Caco-2 (cell line): Measurements from ENCODE around the gene CDC42SE2. TPM values are rescaled to one million over a fixed set of nuclear protein-coding genes. Genes with fewer than 3 reads are reported as not detected.

Experiments used
- BruUV-seq: library from RNA; stranded (reverse); fragments of 400-500 nt; replicated peaks from 2 replicates; lab custom pipeline; 2021; lab: Mats Ljungman, UMichigan
- CTCF ChIA-PET: fragments of 300-600 bp; sonication (Branson Sonifier 250); formaldehyde crosslinking; loops from one replicate; lab custom pipeline; 2022; ENCODE audit warnings: antibody characterized with exemption; lab: Charles Lee
- POLR2A ChIA-PET: fragments of 300-600 bp; sonication (Branson Sonifier 250); formaldehyde crosslinking; loops from one replicate; lab custom pipeline; 2022; ENCODE audit warnings: antibody characterized with exemption; lab: Charles Lee
- DNase-seq, 2 experiments: peaks; one replicate each; pipeline versions ENCODE4 v3.0.0 to v3.0.0-alpha.2; 2020 to 2022
- H3K27me3 ChIP-seq: replicated peaks from 2 replicates; pipeline ENCODE4 v1.6.0; 2011; ENCODE audit warnings: low read length; ENCODE audit not compliant: control insufficient read depth, insufficient read depth
- H3K36me3 ChIP-seq: 2 replicates; pipeline ENCODE4 v1.5.1; 2011; ENCODE audit warnings: low read length; ENCODE audit not compliant: control insufficient read depth, insufficient read depth
- H3K4me1 ChIP-seq: fragments of 250-450 bp; sonication (Bioruptor Pico); 2 replicates; pipeline ENCODE4 v1.5.1; 2020; ENCODE audit warnings: mild to moderate bottlenecking
- H3K4me3 ChIP-seq: 2 replicates; pipeline ENCODE4 v1.5.1; 2011; ENCODE audit warnings: low read depth, mild to moderate bottlenecking, control low read depth, low read length
- H3K9me3 ChIP-seq: fragments of 250-450 bp; sonication (Bioruptor Pico); 2 replicates; pipeline ENCODE4 v1.5.1; 2020; ENCODE audit warnings: mild to moderate bottlenecking, moderate library complexity
- H3K27ac Mint-ChIP-seq: one replicate; pipeline ENCODE4 v1.8.0; 2022; ENCODE audit warnings: mixed read lengths; ENCODE audit not compliant: unreplicated experiment
- H3K27me3 Mint-ChIP-seq: one replicate; pipeline ENCODE4 v1.8.0; 2022; ENCODE audit warnings: mixed read lengths; ENCODE audit not compliant: insufficient read depth, unreplicated experiment
- H3K36me3 Mint-ChIP-seq: one replicate; pipeline ENCODE4 v1.8.0; 2022; ENCODE audit warnings: mild to moderate bottlenecking, mixed read lengths; ENCODE audit not compliant: insufficient read depth, unreplicated experiment
- H3K4me1 Mint-ChIP-seq: one replicate; pipeline ENCODE4 v1.8.0; 2022; ENCODE audit warnings: low read depth, mixed read lengths; ENCODE audit not compliant: unreplicated experiment
- H3K4me3 Mint-ChIP-seq: one replicate; pipeline ENCODE4 v1.8.0; 2022; ENCODE audit warnings: mild to moderate bottlenecking, moderate library complexity, mixed read lengths; ENCODE audit not compliant: unreplicated experiment
- H3K9me3 Mint-ChIP-seq: one replicate; pipeline ENCODE4 v1.8.0; 2022; ENCODE audit warnings: mixed read lengths; ENCODE audit not compliant: unreplicated experiment
- CTCF ChIP-seq, 2 experiments: fragments of 200-600 bp in 1 of 2; IDR thresholded peaks; 1 replicate in 1 of 2; 2 replicates in 1 of 2; pipeline versions ENCODE4 v1.5.1 to v1.8.0; 2011 to 2022; ENCODE audit warnings: antibody characterized with exemption in 1 of 2, control low read depth in 1 of 2, inconsistent platforms in 1 of 2, low read depth in 1 of 2, low read length in 1 of 2, mild to moderate bottlenecking in 1 of 2, moderate library complexity in 1 of 2; ENCODE audit not compliant: insufficient read depth in 1 of 2, severe bottlenecking in 1 of 2, unreplicated experiment in 1 of 2
- intact Hi-C: fragments of 100-400 bp; cut with micrococcal nuclease; formaldehyde crosslinking; loops from one replicate; pipeline ENCODE4 v1.10.0; 2022; ENCODE audit not compliant: unreplicated experiment
- total RNA-seq: library from RNA; stranded (reverse); gene quantifications from 2 replicates; pipeline ENCODE4 v1.2.3, GENCODE V29; 2022

The CDC42SE2 gene
- total RNA-seq, 1 experiment from 2014 or later, result 39.4 TPM

GRCh38 chr5:131258733-131259132 lies 5.1 kb upstream of the CDC42SE2 start:
- H3K36me3 Mint-ChIP-seq, result no peaks in the 10 kb centered on the region
- TF ChIP-seq CTCF (IDR thresholded peaks at IDR 0.05; ENCODE audit: insufficient read depth in 1 of 2, low read depth in 1 of 2, low read length in 1 of 2, severe bottlenecking in 1 of 2, unreplicated experiment in 1 of 2), result no peak
- H3K36me3 ChIP-seq, result no peaks in the 10 kb centered on the region
- H3K4me1 ChIP-seq, result no peaks in the 10 kb centered on the region
- BruUV-seq, result no TSS peak
- H3K4me3 Mint-ChIP-seq, result no peak overlapping the region
- ChIA-PET POLR2A (interaction anchor here (0.6 to 0.7 kb wide), 2 partner anchors 52 to 539 kb away, joined by 3 read pairs; no protein-coding TSS in a partner anchor), CTCF (no interaction called here)
- H3K27me3 ChIP-seq, result no peaks in the 10 kb centered on the region
- H3K9me3 Mint-ChIP-seq, result no peaks in the 10 kb centered on the region
- H3K4me3 ChIP-seq, result no peak overlapping the region
- no peaks in the 10 kb centered on the region for H3K27me3 Mint-ChIP-seq
- DNase-seq, result no peak
- no peaks in the 10 kb centered on the region for H3K9me3 ChIP-seq
- intact Hi-C loops, result no loop called here
- no peak overlapping the region for H3K27ac Mint-ChIP-seq
- peaks cover 7% of the 10 kb centered on the region for H3K4me1 Mint-ChIP-seq

DNA sequence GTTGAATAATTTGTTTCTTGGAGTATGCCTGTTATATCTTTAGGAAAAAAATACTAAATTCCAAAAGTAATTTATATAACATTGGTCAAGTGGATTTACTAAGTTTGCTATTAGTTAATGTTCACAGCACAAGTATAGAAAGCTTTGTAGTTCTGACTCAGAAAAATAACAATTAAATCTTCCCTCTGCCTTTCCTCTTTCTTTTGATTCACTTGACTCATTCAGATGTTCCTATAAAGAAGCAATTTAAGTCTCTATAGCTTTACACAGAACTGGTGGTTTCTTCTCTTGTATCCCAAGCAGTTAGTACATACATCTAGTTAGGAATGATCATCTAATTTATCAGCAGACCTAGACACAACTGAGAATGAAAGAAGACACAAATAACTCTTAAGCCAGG lies 4.5 kb upstream of the CDC42SE2 start:
- Mint-ChIP-seq H3K36me3 (no peaks in the 10 kb centered on the region), H3K9me3 (no peaks in the 10 kb centered on the region), H3K4me3 (no peak overlapping the region), H3K27me3 (no peaks in the 10 kb centered on the region), H3K27ac (no peak overlapping the region), H3K4me1 (peaks cover 7% of the 10 kb centered on the region)
- Histone ChIP-seq H3K27me3 (no peaks in the 10 kb centered on the region), H3K4me3 (no peak overlapping the region), H3K4me1 (no peaks in the 10 kb centered on the region), H3K36me3 (no peaks in the 10 kb centered on the region), H3K9me3 (no peaks in the 10 kb centered on the region)
- intact Hi-C loops, result no loop called here
- POLR2A ChIA-PET, result interaction anchor here (0.6 kb wide), 1 partner anchor 538 kb away, joined by 3 read pairs; no protein-coding TSS in a partner anchor
- no peak for DNase-seq
- TF ChIP-seq CTCF (IDR thresholded peaks at IDR 0.05; ENCODE audit: insufficient read depth in 1 of 2, low read depth in 1 of 2, low read length in 1 of 2, severe bottlenecking in 1 of 2, unreplicated experiment in 1 of 2), result no peak
- BruUV-seq, result no TSS peak
- CTCF ChIA-PET, result no interaction called here

GRCh38 chr5:131260895-131261294 lies 3.0 kb upstream of the CDC42SE2 start:
- CTCF ChIA-PET, result no interaction called here
- Mint-ChIP-seq H3K4me3 (no peak overlapping the region), H3K27ac (no peak overlapping the region), H3K9me3 (no peaks in the 10 kb centered on the region), H3K4me1 (peaks cover 15% of the 10 kb centered on the region), H3K27me3 (no peaks in the 10 kb centered on the region), H3K36me3 (no peaks in the 10 kb centered on the region)
- Histone ChIP-seq H3K4me1 (peaks cover 8% of the 10 kb centered on the region; the same call in 1 of the 2 replicates), H3K9me3 (no peaks in the 10 kb centered on the region), H3K36me3 (no peaks in the 10 kb centered on the region), H3K4me3 (no peak overlapping the region), H3K27me3 (no peaks in the 10 kb centered on the region)
- no TSS peak for BruUV-seq
- no peak for TF ChIP-seq CTCF (IDR thresholded peaks at IDR 0.05; ENCODE audit: insufficient read depth in 1 of 2, low read depth in 1 of 2, low read length in 1 of 2, severe bottlenecking in 1 of 2, unreplicated experiment in 1 of 2)
- DNase-seq, result no peak
- POLR2A ChIA-PET, result no interaction called here
- intact Hi-C loops, result no loop called here
